NCI-H774 (cell line): ENCODE data around the gene MEIOB.
A peak's percentile ranks its signal among the peaks of the same experiment; 100 is the strongest.

Experiments
- DNase-seq: peaks from one replicate; lab custom pipeline; 2025; lab: John Stamatoyannopoulos, UW

Gene MEIOB

GRCh38 chr16:1831186-1832075 lies 40.5 kb downstream of the MEIOB start:
- no peak for DNase-seq

- no peak for DNase-seq
Measured at GRCh38 chr16:1830213-1830612, 41.8 kb downstream of the MEIOB start.

GRCh38 chr16:1828645-1829410 lies 43.1 kb downstream of the MEIOB start:
- DNase-seq: no peak

GRCh38 chr16:1826691-1827573 lies 45.0 kb downstream of the MEIOB start, which contains the start of the genes FAHD1 and HAGH:
TSS of gene FAHD1 (plus strand) at chr16:1827206. CDS start at chr16:1827239, 33 bp downstream.
TSS of gene HAGH (minus strand) at chr16:1826825. CDS start at chr16:1826787, 38 bp downstream.
- DNase-seq: peak; percentile 72

GRCh38 chr16:1825864-1826690 lies 45.9 kb downstream of the MEIOB start:
- peak; percentile 34 for DNase-seq

- DNase-seq: no peak
Measured at GRCh38 chr16:1825381-1825863, 46.5 kb downstream of the MEIOB start.

- DNase-seq: no peak
Measured at GRCh38 chr16:1823821-1824220, 48.1 kb downstream of the MEIOB start.

- DNase-seq: no peak
Measured at GRCh38 chr16:1822801-1823200, 49.2 kb downstream of the MEIOB start.

GRCh38 chr16:1821861-1822611 lies 49.9 kb downstream of the MEIOB start:
- no peak for DNase-seq

- no peak for DNase-seq
Measured at GRCh38 chr16:1820946-1821290, 51.0 kb downstream of the MEIOB start.

GRCh38 chr16:1820096-1820945 lies 51.6 kb downstream of the MEIOB start:
- DNase-seq: no peak

GRCh38 chr16:1819611-1820010 lies 52.4 kb downstream of the MEIOB start:
- no peak for DNase-seq

GRCh38 chr16:1818873-1819525 lies 53.0 kb downstream of the MEIOB start:
- no peak for DNase-seq

- DNase-seq: no peak
Measured at GRCh38 chr16:1818204-1818872, 53.6 kb downstream of the MEIOB start.

GRCh38 chr16:1817716-1818115 lies 54.2 kb downstream of the MEIOB start:
- DNase-seq: no peak

GRCh38 chr16:1817276-1817589 lies 54.7 kb downstream of the MEIOB start:
- DNase-seq: no peak

GRCh38 chr16:1816396-1817275 lies 55.3 kb downstream of the MEIOB start:
- no peak for DNase-seq
